ENCODE data around the gene RNASE3. TPM values are rescaled to one million over a fixed set of nuclear protein-coding genes. Genes with fewer than 3 reads are reported as not detected.

Gene RNASE3
- polyA plus RNA-seq, 1 donor from 2014 or later, result not detected

DNA sequence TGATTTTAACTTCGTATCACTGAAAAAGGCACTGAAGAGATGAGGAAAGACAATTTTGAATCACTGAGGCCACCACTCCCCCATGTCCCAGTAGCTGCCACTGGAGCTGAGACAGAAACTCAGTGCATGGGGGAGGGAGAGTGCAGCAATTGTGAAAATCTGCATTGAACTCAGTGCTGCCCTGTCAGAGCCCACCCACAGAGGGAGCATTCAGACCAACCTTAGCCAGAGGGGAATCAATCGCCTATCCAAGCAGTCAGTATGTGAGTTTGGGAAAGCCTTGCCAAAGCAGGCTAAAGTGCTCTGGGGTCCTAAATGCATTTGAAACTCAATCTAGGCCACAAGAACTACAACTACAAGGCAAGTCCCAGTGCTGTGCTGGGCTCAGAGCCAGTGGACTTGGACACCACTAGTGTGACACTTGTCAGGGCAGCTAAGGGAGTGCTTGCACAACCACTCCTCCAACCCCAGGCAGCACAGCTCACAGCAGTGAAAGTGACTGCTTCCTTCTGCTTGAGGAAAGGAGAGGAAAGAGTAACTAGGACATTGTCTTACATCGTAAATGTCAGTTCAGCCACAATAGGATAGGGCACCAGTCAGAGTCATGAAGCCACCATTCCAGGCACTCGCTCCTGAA lies 13.3 kb downstream of the RNASE3 start:
- no peaks in the 10 kb centered on the region for H3K27me3 ChIP-seq (ENCODE audit: insufficient read depth, low read depth, low read length)
- H3K9ac ChIP-seq (ENCODE audit: low read length), result no peak overlapping the region
- no peaks in the 10 kb centered on the region for H3K9me3 ChIP-seq (ENCODE audit: low read length)
- TF ChIP-seq POLR2AphosphoS5 (IDR thresholded peaks at IDR 0.05), result no peak
- no peak for TF ChIP-seq RAD21 (conservative IDR thresholded peaks at IDR 0.05)
- TF ChIP-seq EZH2 (IDR thresholded peaks at IDR 0.05; ENCODE audit: borderline replicate concordance, insufficient read depth, low read length, poor library complexity, severe bottlenecking), result no peak
- TF ChIP-seq TAF1 (IDR thresholded peaks at IDR 0.05; ENCODE audit: low read depth), result no peak
- TF ChIP-seq SMC3 (conservative IDR thresholded peaks at IDR 0.05; ENCODE audit: poor library complexity), result no peak
- TF ChIP-seq CTCF (IDR thresholded peaks at IDR 0.05; ENCODE audit: poor library complexity, severe bottlenecking), result no peak
- no peak for TF ChIP-seq MXI1 (conservative IDR thresholded peaks at IDR 0.05; ENCODE audit: poor library complexity, severe bottlenecking)
- TF ChIP-seq, protein P1, sequence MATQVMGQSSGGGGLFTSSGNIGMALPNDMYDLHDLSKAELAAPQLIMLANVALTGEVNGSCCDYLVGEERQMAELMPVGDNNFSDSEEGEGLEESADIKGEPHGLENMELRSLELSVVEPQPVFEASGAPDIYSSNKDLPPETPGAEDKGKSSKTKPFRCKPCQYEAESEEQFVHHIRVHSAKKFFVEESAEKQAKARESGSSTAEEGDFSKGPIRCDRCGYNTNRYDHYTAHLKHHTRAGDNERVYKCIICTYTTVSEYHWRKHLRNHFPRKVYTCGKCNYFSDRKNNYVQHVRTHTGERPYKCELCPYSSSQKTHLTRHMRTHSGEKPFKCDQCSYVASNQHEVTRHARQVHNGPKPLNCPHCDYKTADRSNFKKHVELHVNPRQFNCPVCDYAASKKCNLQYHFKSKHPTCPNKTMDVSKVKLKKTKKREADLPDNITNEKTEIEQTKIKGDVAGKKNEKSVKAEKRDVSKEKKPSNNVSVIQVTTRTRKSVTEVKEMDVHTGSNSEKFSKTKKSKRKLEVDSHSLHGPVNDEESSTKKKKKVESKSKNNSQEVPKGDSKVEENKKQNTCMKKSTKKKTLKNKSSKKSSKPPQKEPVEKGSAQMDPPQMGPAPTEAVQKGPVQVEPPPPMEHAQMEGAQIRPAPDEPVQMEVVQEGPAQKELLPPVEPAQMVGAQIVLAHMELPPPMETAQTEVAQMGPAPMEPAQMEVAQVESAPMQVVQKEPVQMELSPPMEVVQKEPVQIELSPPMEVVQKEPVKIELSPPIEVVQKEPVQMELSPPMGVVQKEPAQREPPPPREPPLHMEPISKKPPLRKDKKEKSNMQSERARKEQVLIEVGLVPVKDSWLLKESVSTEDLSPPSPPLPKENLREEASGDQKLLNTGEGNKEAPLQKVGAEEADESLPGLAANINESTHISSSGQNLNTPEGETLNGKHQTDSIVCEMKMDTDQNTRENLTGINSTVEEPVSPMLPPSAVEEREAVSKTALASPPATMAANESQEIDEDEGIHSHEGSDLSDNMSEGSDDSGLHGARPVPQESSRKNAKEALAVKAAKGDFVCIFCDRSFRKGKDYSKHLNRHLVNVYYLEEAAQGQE (IDR thresholded peaks at IDR 0.05; ENCODE audit: borderline replicate concordance), result no peak
- TF ChIP-seq EP300 (conservative IDR thresholded peaks at IDR 0.05; ENCODE audit: poor library complexity, severe bottlenecking), result no peak
- no peaks in the 10 kb centered on the region for H3K79me2 ChIP-seq (replicated peaks; ENCODE audit: insufficient read depth, low read length)
- no peaks in the 10 kb centered on the region for H3K36me3 ChIP-seq (ENCODE audit: insufficient read depth, low read length)
- H4K20me1 ChIP-seq (ENCODE audit: insufficient read depth), result no peaks in the 10 kb centered on the region
- H3K4me3 ChIP-seq (ENCODE audit: low read length), result no peak overlapping the region
- H3K9me2 ChIP-seq (ENCODE audit: insufficient read depth, low read length), result no peaks in the 10 kb centered on the region
- no peak overlapping the region for H3K4me2 ChIP-seq (ENCODE audit: low read length)
- no peak overlapping the region for H2AFZ ChIP-seq (ENCODE audit: low read depth, low read length)
- H3K27ac ChIP-seq (ENCODE audit: low read length), result no peak overlapping the region
- no peaks in the 10 kb centered on the region for H3F3A ChIP-seq (ENCODE audit: insufficient read depth, low read length, poor library complexity, severe bottlenecking)

DNA sequence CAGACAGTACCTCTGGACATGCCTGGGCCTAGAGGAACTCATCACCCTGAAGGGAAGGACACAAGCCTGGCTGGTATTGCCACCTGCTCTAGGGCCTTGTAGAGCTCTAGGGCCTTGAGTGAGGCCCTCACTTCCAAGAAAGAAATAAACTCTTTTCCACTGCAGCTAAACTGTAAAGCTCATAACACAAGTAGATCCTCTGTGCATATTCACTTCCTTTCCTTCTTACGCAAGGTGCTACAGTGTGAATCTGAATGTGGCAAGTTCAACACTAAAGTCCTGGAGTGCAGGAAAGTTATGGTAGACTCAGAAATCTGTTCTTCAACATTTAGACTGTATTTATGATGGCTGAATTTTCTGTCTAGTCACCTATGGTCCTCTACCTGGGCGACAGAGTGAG lies 14.5 kb downstream of the RNASE3 start:
- Histone ChIP-seq H3K9me3 (ENCODE audit: low read length) (no peaks in the 10 kb centered on the region), H3F3A (ENCODE audit: insufficient read depth, low read length, poor library complexity, severe bottlenecking) (no peaks in the 10 kb centered on the region), H4K20me1 (ENCODE audit: insufficient read depth) (no peaks in the 10 kb centered on the region), H2AFZ (ENCODE audit: low read depth, low read length) (no peak overlapping the region), H3K27ac (ENCODE audit: low read length) (no peak overlapping the region), H3K4me3 (ENCODE audit: low read length) (no peak overlapping the region), H3K36me3 (ENCODE audit: insufficient read depth, low read length) (no peaks in the 10 kb centered on the region), H3K9me2 (ENCODE audit: insufficient read depth, low read length) (no peaks in the 10 kb centered on the region), H3K4me2 (ENCODE audit: low read length) (no peak overlapping the region), H3K79me2 (replicated peaks; ENCODE audit: insufficient read depth, low read length) (no peaks in the 10 kb centered on the region), H3K27me3 (ENCODE audit: insufficient read depth, low read depth, low read length) (no peaks in the 10 kb centered on the region), H3K9ac (ENCODE audit: low read length) (no peak overlapping the region)
- TF ChIP-seq TAF1 (IDR thresholded peaks at IDR 0.05; ENCODE audit: low read depth), result no peak
- no peak for TF ChIP-seq RAD21 (conservative IDR thresholded peaks at IDR 0.05)
- TF ChIP-seq, protein P1 (IDR thresholded peaks at IDR 0.05; ENCODE audit: borderline replicate concordance), result no peak
- no peak for TF ChIP-seq CTCF (IDR thresholded peaks at IDR 0.05; ENCODE audit: poor library complexity, severe bottlenecking)
- no peak for TF ChIP-seq MXI1 (conservative IDR thresholded peaks at IDR 0.05; ENCODE audit: poor library complexity, severe bottlenecking)
- TF ChIP-seq SMC3 (conservative IDR thresholded peaks at IDR 0.05; ENCODE audit: poor library complexity), result no peak

All from neural cell (in vitro differentiated cells).